GM12878 (cell line): ENCODE data around the gene HOXB2. TPM values are rescaled to one million over a fixed set of nuclear protein-coding genes. Genes with fewer than 3 reads are reported as not detected.

Source experiments
- ATAC-seq: fragments of 200-7000 bp; cut with Tn5 transposase; 3 replicates; pipeline ENCODE4 v1.9.1; 2020; ENCODE audit warnings: mild to moderate bottlenecking, moderate library complexity
- BruUV-seq: library from RNA; stranded (reverse); fragments of 400-500 nt; replicated peaks from 2 replicates; lab custom pipeline; 2021; lab: Mats Ljungman, UMichigan
- CTCF ChIA-PET: fragments of 300-600 bp; sonication (Branson Sonifier 250); formaldehyde crosslinking; extraction: SDS; loops from one replicate; lab custom pipeline; 2021; ENCODE audit warnings: inconsistent platforms; lab: Yijun Ruan, JAX
- POLR2A ChIA-PET: fragments of 350-600 bp; formaldehyde crosslinking; extraction: SDS; loops from one replicate; lab custom pipeline; 2021; ENCODE audit warnings: inconsistent platforms; lab: Charles Lee
- RAD21 ChIA-PET: fragments of 300-600 bp; sonication (Branson Sonifier 250); formaldehyde crosslinking; loops from one replicate; lab custom pipeline; 2023; ENCODE audit warnings: antibody characterized with exemption; ENCODE audit not compliant: unreplicated experiment; lab: Charles Lee
- SMC1A ChIA-PET: fragments of 300-600 bp; sonication (Branson Sonifier 250); formaldehyde crosslinking; loops from one replicate; lab custom pipeline; 2023; ENCODE audit not compliant: unreplicated experiment, uncharacterized antibody; lab: Charles Lee
- DNase-seq: peaks from one replicate; pipeline ENCODE4 v3.0.0-alpha.2; 2011; ENCODE audit warnings: low read depth, low spot score
- FAIRE-seq: peaks from 3 replicates; lab custom pipeline; 2011; peaks lifted over from hg19 to GRCh38; lab: Jason Lieb, UNC
- H2AFZ ChIP-seq: 2 replicates; pipeline ENCODE4 v1.6.0; 2011; ENCODE audit warnings: low read depth, low read length, control low read depth; ENCODE audit not compliant: control insufficient read depth
- H3K27ac ChIP-seq: 2 replicates; pipeline ENCODE4 v1.5.1; 2011; ENCODE audit warnings: control low read depth; ENCODE audit not compliant: control insufficient read depth, insufficient read depth
- H3K27me3 ChIP-seq, 2 experiments: replicated peaks in 1 of 2; 2 replicates each; pipeline versions ENCODE4 v1.6.0 to v1.6.1; 2011; ENCODE audit warnings: low read length in 1 of 2; ENCODE audit not compliant: control insufficient read depth in 2 of 2, insufficient read depth in 2 of 2
- H3K36me3 ChIP-seq, 2 experiments: 2 replicates each; pipeline ENCODE4 v1.5.1; 2011; ENCODE audit warnings: low read length in 1 of 2; ENCODE audit not compliant: control insufficient read depth in 2 of 2, insufficient read depth in 2 of 2
- H3K4me1 ChIP-seq: 2 replicates; pipeline ENCODE4 v1.6.1; 2011; ENCODE audit warnings: mild to moderate bottlenecking, low read length, moderate library complexity, mixed read lengths; ENCODE audit not compliant: control insufficient read depth, insufficient read depth
- H3K4me2 ChIP-seq: 2 replicates; pipeline ENCODE4 v1.6.0; 2011; ENCODE audit warnings: control low read depth; ENCODE audit not compliant: control insufficient read depth, insufficient read depth
- H3K4me3 ChIP-seq: fragments of 200-600 bp; sonication (generic); 2 replicates; pipeline ENCODE4 v1.5.1; 2016
- H3K79me2 ChIP-seq: 2 replicates; pipeline ENCODE4 v1.6.0; 2011; ENCODE audit warnings: low read length; ENCODE audit not compliant: control insufficient read depth, insufficient read depth
- H3K9ac ChIP-seq: 2 replicates; pipeline ENCODE4 v1.8.0; 2011; ENCODE audit warnings: low read length, control low read depth, mixed read lengths; ENCODE audit not compliant: control insufficient read depth, insufficient read depth
- H3K9me3 ChIP-seq: replicated peaks from 3 replicates; pipeline ENCODE4 v1.5.1; 2011; ENCODE audit warnings: mild to moderate bottlenecking, low read length; ENCODE audit not compliant: control insufficient read depth, insufficient read depth
- H4K20me1 ChIP-seq: 2 replicates; pipeline ENCODE4 v1.6.0; 2011; ENCODE audit not compliant: control insufficient read depth, insufficient read depth
- BHLHE40 ChIP-seq, 2 experiments: fragments of 450-650 bp in 1 of 2; IDR thresholded peaks; 2 replicates each; pipeline ENCODE4 v1.6.1; 2011 to 2017; ENCODE audit warnings: low read depth in 2 of 2, borderline replicate concordance in 1 of 2, improper control_type of control experiment in 1 of 2, low read length in 1 of 2, mild to moderate bottlenecking in 1 of 2
- CHD2 ChIP-seq: IDR thresholded peaks from 2 replicates; pipeline ENCODE4 v1.6.1; 2011; ENCODE audit warnings: low read depth, low read length, improper control_type of control experiment, borderline replicate concordance
- EGR1 ChIP-seq, 2 experiments: IDR thresholded peaks; 1 replicate in 1 of 2; 2 replicates in 1 of 2; pipeline ENCODE4 v1.6.1; 2011 to 2012; ENCODE audit warnings: low read depth in 2 of 2, low read length in 2 of 2, borderline replicate concordance in 1 of 2, mild to moderate bottlenecking in 1 of 2, moderate library complexity in 1 of 2
- IRF4 ChIP-seq: IDR thresholded peaks from 2 replicates; pipeline ENCODE4 v1.6.1; 2011; ENCODE audit warnings: low read depth, low read length
- MLLT1 ChIP-seq: fragments of 450-650 bp; IDR thresholded peaks from 2 replicates; pipeline ENCODE4 v1.6.1; 2016; ENCODE audit warnings: mild to moderate bottlenecking
- SIN3A ChIP-seq: IDR thresholded peaks from 2 replicates; pipeline ENCODE4 v1.6.1; 2012; ENCODE audit warnings: low read depth, low read length, improper control_type of control experiment
- SKIL ChIP-seq: fragments of 450-650 bp; IDR thresholded peaks from 2 replicates; pipeline ENCODE4 v1.6.1; 2017; ENCODE audit warnings: mild to moderate bottlenecking, low read depth, inconsistent platforms; ENCODE audit not compliant: poor library complexity, severe bottlenecking
- WGBS: methylation state at CpG from one replicate; pipeline ENCODE4 v1.1.6; 2016; ENCODE audit warnings: low lambda C conversion rate; ENCODE audit not compliant: insufficient replicate concordance, insufficient coverage; ENCODE audit errors: missing lambda C conversion rate; 5-methylcytosine and 5-hydroxymethylcytosine counted together
- in situ Hi-C: fragments of 300-500 bp; cut with MboI; formaldehyde crosslinking; loops from 9 replicates; pipeline ENCODE4 v1.14.3; 2018; ENCODE audit warnings: mixed read lengths
- intact Hi-C: fragments of 100-400 bp; cut with micrococcal nuclease; formaldehyde crosslinking; loops from one replicate; pipeline ENCODE4 v1.14.2; 2022; ENCODE audit not compliant: unreplicated experiment
- polyA plus RNA-seq, 11 experiments: library from polyadenylated mRNA; depleted of rRNA in 4 of 11; unstranded in 6 of 11; stranded (reverse) in 5 of 11; fragments of >200 nt; fragmentation: Nextera tagmentation in 4 of 11; fragmentation: Illumina TruSeq in 1 of 11; extraction: Ambion mirVana in 4 of 11; extraction: Trizol in 1 of 11; gene quantifications; 1 replicate in 1 of 11; 2 replicates in 10 of 11; pipeline versions ENCODE4 v1.2.1 to v1.2.3, GENCODE V29; 2011 to 2016; ENCODE audit warnings: inconsistent platforms in 2 of 11, missing spikeins in 2 of 11, low read depth in 1 of 11
- total RNA-seq, 4 experiments: library from RNA; depleted of rRNA in 3 of 4; stranded (reverse); fragments of >200 nt in 3 of 4; fragmentation: Illumina TruSeq in 1 of 4; extraction: Trizol in 1 of 4; gene quantifications; 2 replicates each; pipeline versions ENCODE4 v1.2.1 to v1.2.3, GENCODE V29; 2013 to 2021

The HOXB2 gene
- total and polyA plus RNA-seq, 10 of the 15 experiments (the other 5 are each of a cell fraction or from before 2014, with no cell fraction given): 0.16 to 8.8 (median 2.3) TPM

DNA sequence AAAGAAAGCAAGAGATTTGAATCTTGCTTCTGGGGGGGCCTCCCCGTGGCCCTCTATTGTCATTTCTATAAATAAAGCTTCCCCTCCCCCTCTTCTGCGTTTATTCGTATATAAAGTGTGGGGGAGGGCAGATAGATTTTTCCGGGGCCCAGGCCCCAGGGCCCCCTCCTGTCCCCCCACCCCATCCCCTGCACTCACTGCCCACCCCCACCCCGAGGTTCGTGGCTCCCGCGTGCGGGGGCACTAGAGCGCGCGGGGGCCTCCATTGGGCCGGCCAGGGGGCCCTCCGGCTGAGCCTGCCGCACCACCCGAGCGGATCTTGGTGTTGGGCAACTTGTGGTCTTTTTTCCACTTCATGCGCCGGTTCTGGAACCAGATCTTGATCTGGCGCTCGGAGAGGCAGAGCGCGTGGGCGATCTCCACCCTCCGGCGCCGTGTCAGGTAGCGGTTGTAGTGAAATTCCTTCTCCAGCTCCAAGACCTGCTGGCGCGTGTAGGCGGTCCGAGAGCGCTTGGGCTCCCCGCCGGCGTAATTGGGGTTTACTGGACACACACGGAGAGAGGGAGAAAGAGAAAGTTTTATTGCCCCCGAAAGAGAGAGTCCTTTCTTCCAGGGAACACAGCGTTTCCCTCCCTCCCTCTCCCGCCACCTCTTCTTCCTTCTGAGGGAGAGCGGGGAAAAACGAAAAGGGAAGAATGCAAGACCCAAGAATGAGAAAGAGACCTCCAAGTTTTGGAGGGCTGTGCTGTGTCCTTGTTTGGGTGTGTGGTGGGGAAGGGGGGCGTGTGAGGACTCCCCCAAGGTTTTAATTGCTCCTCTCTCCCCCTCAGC is 31.8 kb upstream of the HOXB2 start:
- Histone ChIP-seq H3K4me3 (peak overlapping the region; percentile 73), H3K27me3 (no peaks in the 10 kb centered on the region), H3K4me1 (peaks cover 20% of the 10 kb centered on the region), H3K9me3 (no peaks in the 10 kb centered on the region), H3K36me3 (no peaks in the 10 kb centered on the region), H3K4me2 (peak overlapping the region; percentile 92), H3K79me2 (peaks cover 7% of the 10 kb centered on the region), H2AFZ (no peak overlapping the region), H3K27ac (no peak overlapping the region), H4K20me1 (no peaks in the 10 kb centered on the region), H3K9ac (peak overlapping the region; percentile 77)
- TF ChIP-seq IRF4 (no peak), EGR1 (IDR thresholded peaks at IDR 0.05; ENCODE audit: borderline replicate concordance in 1 of 2, low read depth in 2 of 2, low read length in 2 of 2) (peak in 1 of 2 experiments; percentile 59; a peak in 1 of 3 replicates)
- RAD21 ChIA-PET: interaction anchor here (0.9 to 1.9 kb wide), 3 partner anchors 35 to 85 kb away, joined by 4 to 6 read pairs (median 4); no protein-coding TSS in a partner anchor
- FAIRE-seq (no peak), DNase-seq (no peak), ATAC-seq (no peak)
- WGBS: 36% methylated on average over 29 of the region's 43 CpGs
- CTCF ChIA-PET: interaction anchor here (1.0 kb wide), 1 partner anchor 313 kb away, joined by 4 read pairs; no protein-coding TSS in a partner anchor
- BruUV-seq: no TSS peak
- intact Hi-C loops: no loop called here
- in situ Hi-C loops: no loop called here
- SMC1A ChIA-PET: interaction anchor here (1.1 to 2.7 kb wide), 2 partner anchors 30 to 84 kb away, joined by 3 to 6 read pairs; no protein-coding TSS in a partner anchor
- POLR2A ChIA-PET: interaction anchor here (0.6 to 1.0 kb wide), 2 partner anchors 54 to 529 kb away, joined by 3 to 5 read pairs; partner anchors contain the start of gene NFE2L1

DNA sequence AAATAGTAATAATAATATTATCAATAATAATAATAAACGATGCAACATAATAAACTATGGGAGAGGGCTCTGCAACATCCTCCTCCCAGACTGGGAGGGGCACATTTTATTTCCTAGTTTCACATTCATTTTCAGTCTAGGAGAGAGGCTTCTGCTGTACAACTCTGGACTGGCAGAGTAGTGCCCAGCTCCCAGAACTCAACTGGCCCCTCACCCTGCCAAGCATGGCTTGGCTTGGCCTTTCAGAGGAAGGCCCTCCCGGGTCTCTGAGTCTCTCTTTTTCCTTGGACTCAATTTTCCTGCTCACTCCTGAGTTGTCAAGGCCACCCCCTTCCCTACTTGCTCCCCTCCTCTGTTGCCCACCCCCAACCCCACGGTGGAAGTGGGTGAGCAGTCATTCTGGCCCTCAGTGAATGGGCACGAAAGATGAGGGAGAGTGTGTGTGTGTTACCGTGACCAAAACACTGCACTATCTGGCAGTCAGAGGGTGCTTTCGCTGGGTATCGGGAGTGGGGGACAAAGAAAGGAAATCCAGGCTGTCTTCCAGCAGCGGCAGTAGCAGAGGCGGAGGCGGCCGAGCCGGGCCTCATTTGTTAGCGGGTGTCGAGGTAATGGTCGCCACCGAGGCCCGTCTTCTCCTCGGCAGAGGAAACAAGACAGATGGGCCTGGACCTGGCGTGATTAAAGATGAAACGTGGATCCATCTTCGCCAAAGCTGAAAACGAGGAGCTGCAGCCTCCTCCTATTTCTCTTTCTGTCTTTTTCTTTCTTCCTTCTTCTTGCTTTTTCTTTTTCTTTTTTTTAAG is 31.0 kb upstream of the HOXB2 start:
- H3K79me2 ChIP-seq: peaks cover 7% of the 10 kb centered on the region
- FAIRE-seq (no peak), DNase-seq (no peak), ATAC-seq (no peak)
- H2AFZ ChIP-seq: no peak overlapping the region
- ChIA-PET POLR2A (no interaction called here), RAD21 (interaction anchor here (1.9 kb wide), 1 partner anchor 70 kb away, joined by 6 read pairs; no protein-coding TSS in a partner anchor), CTCF (no interaction called here), SMC1A (interaction anchor here (1.1 to 2.7 kb wide), 2 partner anchors 29 to 83 kb away, joined by 3 to 6 read pairs; no protein-coding TSS in a partner anchor)
- TSS peak; percentile 70 for BruUV-seq
- no peaks in the 10 kb centered on the region for H3K9me3 ChIP-seq
- no peaks in the 10 kb centered on the region for H3K36me3 ChIP-seq
- WGBS: 88% methylated on average over 22 of the region's 22 CpGs
- H4K20me1 ChIP-seq: no peaks in the 10 kb centered on the region
- in situ Hi-C loops: no loop called here
- no peaks in the 10 kb centered on the region for H3K27me3 ChIP-seq
- H3K4me2 ChIP-seq: peak overlapping the region; percentile 29; the same call in 1 of the 2 replicates
- H3K9ac ChIP-seq: no peak overlapping the region
- H3K4me3 ChIP-seq: no peak overlapping the region; the same call in 1 of the 2 replicates
- H3K27ac ChIP-seq: no peak overlapping the region
- peaks cover 13% of the 10 kb centered on the region for H3K4me1 ChIP-seq
- intact Hi-C loops: no loop called here
- TF ChIP-seq BHLHE40 (IDR thresholded peaks at IDR 0.05; ENCODE audit: borderline replicate concordance in 1 of 2, low read depth in 2 of 2, low read length in 1 of 2): no peak
- peak; percentile 81 for TF ChIP-seq MLLT1
- no peak for TF ChIP-seq SKIL
- no peak for TF ChIP-seq CHD2
- no peak for TF ChIP-seq SIN3A
